GM19043 (cell line): ENCODE data around the gene SMIM23.

Experiments
- ATAC-seq: cut with Tn5 transposase; IDR thresholded peaks from one replicate; pipeline ENCODE4 v1.9.1; 2021; ENCODE audit warnings: low read depth; ENCODE audit not compliant: unreplicated experiment

SMIM23 gene

DNA sequence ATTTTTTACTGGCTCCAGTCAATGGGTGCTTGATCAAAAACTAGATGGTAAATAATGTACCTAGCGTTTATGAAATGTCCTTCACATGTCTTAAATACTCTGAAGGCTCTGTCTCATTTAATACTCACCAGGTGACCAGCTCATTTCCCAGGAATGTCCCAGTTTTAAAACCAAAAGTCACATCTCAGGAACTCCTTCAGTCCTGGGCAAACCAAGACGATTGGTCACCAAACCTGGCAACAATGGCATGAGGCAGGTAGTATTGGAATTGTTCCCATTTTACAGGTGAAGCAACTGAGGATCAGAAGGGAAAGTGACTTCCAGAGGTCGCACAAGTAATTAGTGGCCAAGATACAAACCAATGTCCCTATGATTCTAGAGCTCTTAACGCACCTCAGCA lies 27.7 kb downstream of the SMIM23 start:
- ATAC-seq, result no peak

DNA sequence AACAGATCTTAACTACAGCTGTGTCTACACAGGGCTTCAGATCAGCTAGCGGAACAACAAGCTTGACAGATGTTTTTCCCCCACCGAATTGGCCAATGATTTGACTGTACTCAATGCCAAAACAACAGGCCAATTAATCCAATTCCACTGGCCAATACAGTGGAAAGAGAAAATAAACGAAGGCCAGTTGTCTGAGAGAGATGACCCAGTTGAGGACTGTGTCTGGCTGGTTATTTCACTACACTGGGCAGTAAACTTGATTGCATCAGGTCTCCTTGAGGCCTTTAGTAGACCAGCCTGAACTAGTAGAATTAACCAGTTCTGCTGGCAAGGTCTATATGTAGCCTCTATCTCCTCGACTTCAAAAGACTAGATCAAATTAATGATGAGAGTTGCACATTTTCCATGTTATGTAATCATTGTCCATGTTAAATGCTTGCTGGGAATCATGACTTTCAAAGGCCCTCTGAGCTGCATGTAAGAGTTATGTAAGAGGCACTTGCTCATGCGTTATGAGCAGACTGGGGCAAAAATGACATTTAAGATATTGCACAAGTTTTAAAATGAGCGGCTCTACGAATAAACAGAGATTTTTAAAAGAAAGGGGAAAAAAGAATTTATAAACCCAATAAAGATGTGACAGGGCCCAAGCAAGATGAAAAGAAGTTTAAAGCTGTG lies 28.3 kb downstream of the SMIM23 start:
- no peak for ATAC-seq

DNA sequence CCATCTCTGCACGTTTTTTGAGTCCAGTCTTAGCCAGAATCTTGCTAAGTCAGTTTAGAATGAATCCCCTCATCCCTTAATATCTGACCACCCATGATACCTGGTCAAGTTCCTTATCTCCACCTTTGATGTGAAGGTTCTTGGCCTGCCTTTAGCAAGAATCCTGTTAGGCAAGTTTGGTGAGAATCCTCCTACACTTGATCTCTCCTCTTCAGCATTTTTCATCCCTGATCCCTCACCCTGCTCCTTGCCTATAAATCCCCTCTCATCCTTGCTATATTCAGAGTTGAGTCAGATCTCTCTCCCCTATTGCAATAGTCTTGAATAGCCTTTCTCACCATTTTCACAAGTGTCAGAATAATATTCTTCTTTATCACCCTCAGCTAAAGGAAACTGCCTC lies 31.0 kb downstream of the SMIM23 start:
- no peak for ATAC-seq

DNA sequence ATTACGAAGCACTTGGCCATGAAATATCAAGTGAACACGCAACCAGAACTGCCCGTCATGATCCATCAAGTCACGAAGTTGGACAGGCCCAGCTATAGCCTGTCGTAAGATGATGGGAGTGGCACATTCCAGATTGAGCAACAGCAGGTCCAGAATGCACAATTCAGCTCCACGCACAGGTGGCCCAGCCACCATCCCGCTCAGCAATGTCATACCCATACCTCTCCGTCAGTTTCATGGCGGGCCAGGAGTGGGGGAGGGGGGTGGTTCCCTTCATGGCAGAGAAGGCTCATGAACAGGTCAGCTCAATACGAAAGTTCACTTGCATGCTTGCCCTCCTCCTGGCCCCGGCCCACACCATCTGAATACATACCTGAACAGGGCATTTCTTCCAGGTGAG lies 34.9 kb downstream of the SMIM23 start:
- ATAC-seq, result no peak

DNA sequence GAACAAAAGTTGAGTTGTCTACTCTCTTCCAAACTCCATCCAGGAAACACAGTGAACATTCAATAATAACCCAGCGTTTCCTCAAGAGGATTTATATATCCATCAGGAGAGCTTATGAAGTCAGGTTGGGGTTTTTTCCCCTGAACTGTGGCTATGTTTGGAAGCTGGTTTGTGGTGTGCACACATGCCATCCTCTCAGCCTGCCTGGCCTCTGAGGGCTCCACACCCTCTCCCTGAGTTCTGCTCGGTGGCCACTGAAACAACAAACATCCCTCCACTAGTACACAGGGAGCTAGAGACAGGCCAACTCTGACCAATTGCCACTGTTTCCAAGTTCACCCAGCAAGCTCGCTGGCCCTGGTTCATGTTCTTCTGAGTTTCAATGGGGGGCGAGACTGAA lies 35.7 kb downstream of the SMIM23 start:
- no peak for ATAC-seq

DNA sequence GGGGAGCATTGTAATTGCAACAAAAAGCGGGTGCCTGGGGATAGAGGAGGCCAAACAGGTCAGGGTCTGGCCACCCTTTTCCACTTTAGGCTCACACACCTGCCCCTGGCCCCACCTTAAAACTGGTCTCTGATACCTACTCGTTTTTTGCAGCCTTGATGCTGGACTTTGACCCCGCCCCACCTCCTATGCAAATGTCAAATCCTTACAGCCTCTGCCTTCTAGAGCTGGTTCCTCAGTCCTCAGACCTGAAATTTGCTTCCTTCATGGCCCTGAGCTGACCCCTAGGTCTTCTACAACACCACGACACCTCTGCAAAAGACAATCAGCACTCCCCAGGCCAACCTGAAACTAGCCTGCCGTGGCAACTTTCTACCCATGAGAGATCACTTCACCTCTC lies 37.7 kb downstream of the SMIM23 start:
- ATAC-seq, result no peak

DNA sequence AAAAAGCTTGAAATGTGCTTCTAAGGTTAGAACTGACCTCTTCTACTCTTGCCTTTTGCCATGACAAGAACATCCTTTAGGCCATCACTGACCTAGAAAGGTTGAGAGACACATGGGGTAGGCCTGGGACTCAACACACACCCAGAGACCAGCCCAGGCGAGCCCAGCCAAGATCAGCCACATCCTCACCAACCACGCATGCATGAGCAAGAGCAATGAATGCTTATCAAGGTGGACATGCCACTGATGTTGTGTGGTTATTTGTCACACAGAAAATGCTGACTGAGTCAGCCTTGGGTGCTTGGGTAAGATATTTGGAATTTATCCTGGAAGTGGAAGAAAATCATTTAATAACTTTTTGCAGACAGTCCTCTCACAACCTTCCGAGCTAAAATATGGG lies 39.4 kb downstream of the SMIM23 start:
- no peak for ATAC-seq

DNA sequence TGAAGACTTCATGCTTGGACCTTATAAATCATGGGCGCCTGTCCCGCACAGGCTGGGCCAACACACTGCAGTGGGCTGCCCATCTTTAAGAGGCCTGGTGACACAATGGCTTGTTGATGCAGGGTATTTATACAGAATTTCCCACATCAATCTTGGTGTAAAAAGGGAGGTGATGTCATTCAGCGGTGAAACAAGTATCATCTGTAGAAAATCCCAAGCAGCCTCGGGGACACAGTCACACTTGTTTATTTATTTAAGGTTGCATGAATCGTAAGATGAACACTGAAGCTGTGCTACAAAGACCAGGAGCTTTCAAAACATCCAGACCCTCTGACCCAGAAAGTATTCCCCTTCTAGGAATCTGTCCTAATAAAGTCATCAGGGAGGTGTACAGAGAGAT lies 40.5 kb downstream of the SMIM23 start:
- ATAC-seq, result no peak

DNA sequence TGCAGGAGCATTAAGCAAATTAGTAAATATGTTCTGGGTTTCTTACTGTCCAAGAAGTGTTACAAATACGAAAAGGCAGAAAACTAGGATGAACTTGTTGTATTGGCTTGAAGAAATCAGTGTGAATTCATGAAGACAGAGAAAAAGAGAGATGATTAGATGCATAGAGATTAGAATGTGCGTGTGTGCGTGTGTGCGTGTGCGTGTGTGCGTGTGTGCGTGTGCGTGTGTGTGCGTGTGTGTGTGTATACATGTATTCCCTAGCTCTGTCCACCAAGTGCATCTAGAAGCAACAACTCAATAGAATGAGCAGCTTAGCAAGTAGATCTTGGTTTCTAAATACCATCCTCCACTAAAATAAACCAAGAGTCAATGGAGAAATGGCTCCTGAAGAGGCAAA lies 41.5 kb downstream of the SMIM23 start:
- ATAC-seq, result no peak

DNA sequence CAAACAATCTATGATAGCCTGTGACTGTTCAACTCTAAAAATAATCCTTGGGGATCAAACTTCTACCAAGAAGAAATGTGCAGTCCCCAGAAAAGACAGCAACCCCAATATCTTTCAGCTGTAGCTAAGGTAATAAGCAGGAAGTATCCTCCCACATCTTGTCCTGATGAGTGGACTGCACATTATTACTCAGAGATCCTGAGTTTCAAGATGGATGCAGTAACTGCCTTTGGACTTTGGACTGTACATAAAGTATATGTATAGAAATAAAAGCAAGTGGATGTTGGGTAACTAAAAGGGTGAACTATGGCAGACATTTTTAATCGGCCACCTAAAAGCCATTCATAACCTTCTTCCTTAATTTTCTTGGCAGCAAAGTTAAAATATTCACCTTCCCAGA lies 45.1 kb downstream of the SMIM23 start:
- no peak for ATAC-seq

DNA sequence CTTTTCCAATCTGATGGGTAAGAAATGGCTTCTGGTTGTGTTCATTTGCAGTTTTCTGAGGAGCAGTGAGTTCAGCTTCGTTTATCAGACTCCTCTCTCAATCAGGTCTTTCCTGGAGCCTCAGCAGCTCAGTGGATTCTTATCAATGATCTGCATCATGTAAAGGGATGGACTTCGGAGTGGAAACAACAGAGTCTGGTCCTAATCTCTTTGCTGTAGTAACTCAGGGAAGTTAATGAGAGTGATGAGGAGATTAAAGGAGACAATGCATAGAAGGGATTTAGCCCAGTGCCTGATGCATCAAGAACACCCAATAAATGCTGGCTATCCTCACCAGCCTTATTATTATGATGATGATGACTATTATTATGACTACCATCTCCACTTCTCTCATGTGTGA lies 47.2 kb downstream of the SMIM23 start:
- ATAC-seq, result no peak

DNA sequence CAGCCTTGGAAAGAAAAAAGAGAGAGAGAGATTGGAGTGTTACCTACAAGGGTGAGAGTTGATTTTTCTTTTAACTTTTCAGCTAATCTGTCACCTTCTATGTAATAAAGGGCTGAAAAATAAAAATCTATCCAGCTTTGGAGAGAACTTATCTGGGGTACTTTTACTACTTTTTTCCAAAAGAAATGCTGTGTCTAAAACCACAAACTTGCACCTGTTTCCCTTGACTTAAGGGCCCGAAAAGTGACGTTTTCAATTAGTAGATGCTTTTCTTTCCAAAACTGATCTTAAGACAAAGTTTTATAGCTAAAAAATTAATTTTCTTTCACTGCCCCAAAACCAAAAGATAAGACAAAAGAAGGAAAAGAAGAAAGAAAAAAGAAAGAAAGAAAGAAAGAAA lies 48.8 kb downstream of the SMIM23 start:
- ATAC-seq, result no peak

DNA sequence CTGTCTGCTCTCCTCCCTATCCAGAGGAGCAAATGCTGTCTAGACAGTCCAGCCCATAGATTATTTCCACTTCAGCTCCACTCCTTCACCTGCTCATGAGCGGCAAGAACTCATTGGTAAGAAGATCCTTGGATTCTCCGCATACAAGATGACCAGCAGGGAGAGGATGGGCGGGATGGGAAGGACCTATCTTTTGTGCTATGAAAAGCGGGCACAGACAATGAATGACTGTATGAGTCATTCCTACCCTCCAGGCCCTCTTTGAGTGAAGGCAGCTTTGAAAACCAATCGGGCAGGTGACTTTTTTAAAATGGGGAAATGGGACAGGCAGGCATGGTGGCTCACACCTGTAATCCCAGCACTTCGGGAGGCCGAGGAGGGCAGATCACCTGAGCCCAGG lies 49.4 kb downstream of the SMIM23 start:
- no peak for ATAC-seq

DNA sequence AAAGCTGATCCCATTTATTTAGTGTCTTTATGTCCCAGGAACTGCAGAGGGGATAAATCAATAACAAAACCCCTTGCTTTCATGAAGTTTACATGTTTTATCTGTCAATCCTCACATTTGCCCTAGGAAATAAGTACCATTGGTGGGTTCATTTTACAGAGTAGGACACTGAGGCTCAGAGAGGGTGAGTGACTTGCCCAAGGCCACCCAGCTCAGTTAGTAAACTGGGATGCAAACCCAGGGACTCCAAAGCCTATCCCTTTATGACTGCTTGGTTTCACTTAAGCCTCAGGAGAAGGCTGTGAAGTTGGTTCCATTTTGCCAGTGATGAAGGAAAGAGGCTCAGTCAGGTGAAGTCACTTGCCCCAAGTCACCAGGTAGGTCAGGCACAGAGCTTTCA lies 51.9 kb downstream of the SMIM23 start:
- no peak for ATAC-seq

DNA sequence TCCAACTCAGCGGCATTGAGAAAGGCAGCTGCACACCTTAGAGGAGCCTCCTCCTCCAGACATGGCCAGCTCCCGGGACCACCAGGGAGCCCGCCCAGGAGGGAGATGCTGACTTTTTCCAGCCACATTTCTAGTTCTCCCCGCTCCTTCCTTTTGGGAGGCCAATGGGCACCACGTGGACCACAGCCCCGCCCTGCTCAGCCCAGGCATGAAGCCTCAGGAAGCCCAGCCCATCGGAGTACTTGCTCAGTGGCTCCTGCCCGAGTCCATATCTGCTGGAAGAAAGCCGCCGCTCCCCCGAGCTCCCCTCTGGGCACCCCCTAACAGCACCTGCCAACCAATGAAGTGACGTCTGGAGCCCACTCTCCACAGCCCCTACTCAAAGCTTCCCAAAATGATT lies 52.4 kb downstream of the SMIM23 start:
- no peak for ATAC-seq

DNA sequence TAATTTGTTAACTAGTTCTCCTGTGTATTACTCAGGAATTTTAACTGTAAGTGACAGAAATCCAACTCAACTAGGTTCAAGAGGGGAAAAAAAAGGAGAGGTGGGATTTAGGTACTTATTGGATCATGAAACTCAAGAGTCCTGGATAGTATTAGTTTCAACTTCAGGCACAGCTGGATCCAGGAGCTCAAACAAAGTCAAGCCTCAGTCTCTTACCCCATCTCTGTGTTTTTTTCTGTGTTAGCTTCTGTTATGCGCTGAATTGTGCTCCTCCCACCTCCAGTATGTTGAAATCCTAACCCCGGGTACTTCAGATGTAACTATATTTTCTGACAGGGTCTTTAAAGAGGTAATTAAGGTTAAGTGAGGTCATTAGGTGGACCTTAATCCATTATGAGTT lies 53.5 kb downstream of the SMIM23 start:
- no peak for ATAC-seq

DNA sequence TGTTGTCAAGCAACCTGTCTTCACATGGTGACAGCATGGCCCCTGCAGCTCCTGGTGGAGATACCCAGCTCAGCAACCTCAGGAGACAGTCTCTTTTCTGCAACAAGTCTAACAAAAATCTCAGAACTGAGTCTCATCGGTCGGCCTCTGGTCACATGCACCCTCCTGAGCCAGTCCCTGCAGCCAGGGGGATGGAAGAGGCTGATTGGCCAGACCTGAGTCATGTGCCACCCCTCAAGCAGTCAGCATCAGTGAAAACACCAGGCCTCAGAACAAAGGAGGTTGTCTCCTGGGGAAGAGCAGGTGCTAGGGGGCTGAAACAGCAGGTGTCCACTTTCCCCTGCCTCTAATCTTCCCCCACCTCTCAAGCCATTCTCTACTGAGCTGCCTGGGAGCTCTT lies 54.4 kb downstream of the SMIM23 start:
- ATAC-seq, result no peak
